Ovary (tissue), 3 donors: ENCODE data around the gene TBC1D24.

Source experiments
- CTCF ChIP-seq, 3 donors: fragments of 450-650 bp in 2 of 3; fragments of 200-600 bp in 1 of 3; IDR thresholded peaks; one replicate each; pipeline versions ENCODE4 v1.5.1 to v1.8.0; 2016 to 2022; ENCODE audit warnings: antibody characterized with exemption in 3 of 3, mild to moderate bottlenecking in 1 of 3
- EP300 ChIP-seq: sonication (generic); formaldehyde crosslinking; IDR thresholded peaks from one replicate; pipeline ENCODE4 v1.6.1; 2017; ENCODE audit warnings: antibody characterized with exemption
- POLR2A ChIP-seq: fragments of 450-650 bp; IDR thresholded peaks from one replicate; pipeline ENCODE4 v1.6.1; 2017; ENCODE audit warnings: antibody characterized with exemption, mild to moderate bottlenecking, moderate library complexity
- donor health status: DM: no; HTN: no; CAD: no.

DNA sequence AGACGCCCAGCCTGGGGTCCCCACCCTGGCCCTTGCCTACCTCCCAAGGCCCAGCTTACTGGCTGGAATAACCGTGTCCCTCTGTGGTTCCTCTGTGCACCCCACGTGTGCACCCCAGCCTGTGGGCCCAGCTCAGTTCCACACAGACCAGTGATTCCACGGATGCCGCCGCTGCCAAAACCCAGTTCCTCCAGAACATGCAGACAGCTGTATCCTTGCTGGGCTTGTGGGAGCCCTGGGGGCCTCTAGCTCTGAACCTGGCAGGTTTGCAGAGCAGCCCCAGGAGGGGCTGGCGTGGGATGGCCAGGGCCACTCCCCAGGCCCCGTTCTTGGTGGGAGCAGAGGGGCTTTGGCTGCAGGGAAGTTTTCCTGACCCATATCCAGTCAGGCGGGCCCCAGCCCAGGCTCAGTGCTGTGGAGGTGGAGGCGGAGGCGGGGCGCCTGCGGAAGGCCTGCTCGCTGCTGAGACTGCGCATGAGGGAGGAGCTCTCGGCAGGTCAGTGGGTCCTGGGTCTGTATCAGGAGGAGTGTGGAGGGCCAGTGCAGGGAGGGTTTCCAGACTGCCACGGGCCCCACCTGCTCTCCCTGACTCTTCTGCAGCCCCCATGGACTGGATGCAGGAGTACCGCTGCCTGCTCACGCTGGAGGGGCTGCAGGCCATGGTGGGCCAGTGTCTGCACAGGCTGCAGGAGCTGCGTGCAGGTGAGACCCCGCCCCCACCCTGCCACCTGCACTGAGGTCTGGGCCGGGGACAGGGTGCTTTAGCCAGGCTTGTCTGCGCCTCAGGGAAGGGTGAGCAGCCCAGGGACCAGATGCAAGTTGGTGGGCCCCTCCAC lies 12.7 kb upstream of the TBC1D24 start:
- no peak for TF ChIP-seq CTCF (IDR thresholded peaks at IDR 0.05)
- TF ChIP-seq EP300, result no peak
- TF ChIP-seq POLR2A, result no peak
